ENCODE results near the gene IFT25.

The IFT25 gene

DNA sequence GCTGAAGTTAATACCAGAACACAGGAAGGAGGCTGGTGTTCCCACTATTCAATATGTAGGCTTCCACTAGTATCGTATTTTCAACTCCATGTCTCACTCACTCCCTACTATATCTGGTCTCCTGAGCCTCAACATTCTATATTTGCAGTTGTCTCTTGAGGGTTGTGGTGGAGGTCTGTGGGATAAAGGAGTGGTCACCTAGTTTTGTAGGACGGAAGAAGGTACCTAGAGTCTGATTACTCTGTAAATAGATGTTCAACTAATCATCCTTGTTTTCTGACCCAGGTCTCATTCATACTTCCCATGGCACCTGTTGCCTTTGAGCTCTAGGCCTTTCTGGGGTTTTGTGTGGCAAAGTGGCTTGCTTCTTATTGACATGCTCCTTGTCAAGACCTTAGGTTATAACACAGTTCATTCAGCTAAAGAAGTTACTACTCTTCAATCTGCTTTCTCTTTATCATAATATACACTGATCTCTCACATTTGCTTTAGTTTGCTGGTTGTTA lies 18.1 kb downstream of the IFT25 start:
- TF ChIP-seq, protein P1, sequence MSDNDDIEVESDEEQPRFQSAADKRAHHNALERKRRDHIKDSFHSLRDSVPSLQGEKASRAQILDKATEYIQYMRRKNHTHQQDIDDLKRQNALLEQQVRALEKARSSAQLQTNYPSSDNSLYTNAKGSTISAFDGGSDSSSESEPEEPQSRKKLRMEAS (IDR thresholded peaks at IDR 0.05): no peak
- TF ChIP-seq YY1 (IDR thresholded peaks at IDR 0.05; ENCODE audit: low read depth) (no peak), EGR1 (IDR thresholded peaks at IDR 0.05) (no peak), FOXM1 (IDR thresholded peaks at IDR 0.05; ENCODE audit: borderline replicate concordance, low read depth) (no peak), TCF12 (IDR thresholded peaks at IDR 0.05; ENCODE audit: low read depth) (no peak), USF1 (IDR thresholded peaks at IDR 0.05) (no peak), CREB1 (IDR thresholded peaks at IDR 0.05; ENCODE audit: low read depth) (no peak), TEAD4 (IDR thresholded peaks at IDR 0.05) (no peak), EP300 (IDR thresholded peaks at IDR 0.05; ENCODE audit: borderline replicate concordance) (no peak), CEBPB (IDR thresholded peaks at IDR 0.05) (no peak), ZBTB7A (IDR thresholded peaks at IDR 0.05; ENCODE audit: low read depth) (no peak), RAD21 (IDR thresholded peaks at IDR 0.05; ENCODE audit: low read depth) (no peak), TAF1 (IDR thresholded peaks at IDR 0.05; ENCODE audit: low read depth) (no peak)
- TF ChIP-seq, protein P2, sequence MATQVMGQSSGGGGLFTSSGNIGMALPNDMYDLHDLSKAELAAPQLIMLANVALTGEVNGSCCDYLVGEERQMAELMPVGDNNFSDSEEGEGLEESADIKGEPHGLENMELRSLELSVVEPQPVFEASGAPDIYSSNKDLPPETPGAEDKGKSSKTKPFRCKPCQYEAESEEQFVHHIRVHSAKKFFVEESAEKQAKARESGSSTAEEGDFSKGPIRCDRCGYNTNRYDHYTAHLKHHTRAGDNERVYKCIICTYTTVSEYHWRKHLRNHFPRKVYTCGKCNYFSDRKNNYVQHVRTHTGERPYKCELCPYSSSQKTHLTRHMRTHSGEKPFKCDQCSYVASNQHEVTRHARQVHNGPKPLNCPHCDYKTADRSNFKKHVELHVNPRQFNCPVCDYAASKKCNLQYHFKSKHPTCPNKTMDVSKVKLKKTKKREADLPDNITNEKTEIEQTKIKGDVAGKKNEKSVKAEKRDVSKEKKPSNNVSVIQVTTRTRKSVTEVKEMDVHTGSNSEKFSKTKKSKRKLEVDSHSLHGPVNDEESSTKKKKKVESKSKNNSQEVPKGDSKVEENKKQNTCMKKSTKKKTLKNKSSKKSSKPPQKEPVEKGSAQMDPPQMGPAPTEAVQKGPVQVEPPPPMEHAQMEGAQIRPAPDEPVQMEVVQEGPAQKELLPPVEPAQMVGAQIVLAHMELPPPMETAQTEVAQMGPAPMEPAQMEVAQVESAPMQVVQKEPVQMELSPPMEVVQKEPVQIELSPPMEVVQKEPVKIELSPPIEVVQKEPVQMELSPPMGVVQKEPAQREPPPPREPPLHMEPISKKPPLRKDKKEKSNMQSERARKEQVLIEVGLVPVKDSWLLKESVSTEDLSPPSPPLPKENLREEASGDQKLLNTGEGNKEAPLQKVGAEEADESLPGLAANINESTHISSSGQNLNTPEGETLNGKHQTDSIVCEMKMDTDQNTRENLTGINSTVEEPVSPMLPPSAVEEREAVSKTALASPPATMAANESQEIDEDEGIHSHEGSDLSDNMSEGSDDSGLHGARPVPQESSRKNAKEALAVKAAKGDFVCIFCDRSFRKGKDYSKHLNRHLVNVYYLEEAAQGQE (IDR thresholded peaks at IDR 0.05; ENCODE audit: low read depth): no peak

GRCh38 chr1:53919675-53920066 lies 25.8 kb downstream of the IFT25 start:
- TF ChIP-seq NFIC (IDR thresholded peaks at IDR 0.05): no peak
- TF ChIP-seq RAD21 (IDR thresholded peaks at IDR 0.05; ENCODE audit: low read depth): no peak
- TF ChIP-seq, protein P1 (IDR thresholded peaks at IDR 0.05): no peak
- TF ChIP-seq CEBPB (IDR thresholded peaks at IDR 0.05): no peak

- peak; percentile 82 for TF ChIP-seq USF1 (IDR thresholded peaks at IDR 0.05)
- TF ChIP-seq YY1 (IDR thresholded peaks at IDR 0.05; ENCODE audit: low read depth): no peak
These were observed 27.2 kb downstream of the IFT25 start for GRCh38 chr1:53918343-53918742.

GRCh38 chr1:53913352-53914033 lies 32.0 kb downstream of the IFT25 start:
- TF ChIP-seq EP300 (IDR thresholded peaks at IDR 0.05; ENCODE audit: borderline replicate concordance) (no peak), USF1 (IDR thresholded peaks at IDR 0.05) (no peak), NFIC (IDR thresholded peaks at IDR 0.05) (no peak), CEBPB (IDR thresholded peaks at IDR 0.05) (no peak), FOXM1 (IDR thresholded peaks at IDR 0.05; ENCODE audit: borderline replicate concordance, low read depth) (no peak), TEAD4 (IDR thresholded peaks at IDR 0.05) (no peak), RAD21 (IDR thresholded peaks at IDR 0.05; ENCODE audit: low read depth) (no peak), YY1 (IDR thresholded peaks at IDR 0.05; ENCODE audit: low read depth) (no peak), CREB1 (IDR thresholded peaks at IDR 0.05; ENCODE audit: low read depth) (no peak), TAF1 (IDR thresholded peaks at IDR 0.05; ENCODE audit: low read depth) (no peak), EGR1 (IDR thresholded peaks at IDR 0.05) (no peak)
- TF ChIP-seq, protein P1 (IDR thresholded peaks at IDR 0.05): no peak
- TF ChIP-seq, protein P2 (IDR thresholded peaks at IDR 0.05; ENCODE audit: low read depth): no peak

GRCh38 chr1:53911442-53911841 lies 34.1 kb downstream of the IFT25 start:
- TF ChIP-seq RAD21 (IDR thresholded peaks at IDR 0.05; ENCODE audit: low read depth): no peak

DNA sequence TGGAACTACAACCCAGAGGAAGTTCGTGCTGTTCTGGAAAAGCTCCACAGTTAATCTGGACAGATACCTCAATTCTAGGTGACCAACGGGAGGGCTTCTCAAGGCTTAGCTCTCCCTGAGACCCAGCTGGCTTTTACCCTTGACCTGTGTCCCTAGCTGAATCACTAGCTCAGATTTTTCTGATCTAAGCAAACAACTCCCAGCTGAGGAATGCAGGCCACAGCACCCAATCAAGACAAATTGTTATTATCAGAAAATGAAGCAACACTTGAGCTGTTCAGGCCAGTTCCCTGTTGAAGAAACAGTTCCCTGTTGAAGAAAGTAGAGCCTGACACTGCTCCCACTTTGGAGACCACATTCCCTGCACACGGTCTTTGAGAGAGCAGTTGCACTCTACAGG lies 35.6 kb downstream of the IFT25 start:
- TF ChIP-seq TEAD4 (IDR thresholded peaks at IDR 0.05) (no peak), NFIC (IDR thresholded peaks at IDR 0.05) (no peak), EP300 (IDR thresholded peaks at IDR 0.05; ENCODE audit: borderline replicate concordance) (no peak), ZBTB7A (IDR thresholded peaks at IDR 0.05; ENCODE audit: low read depth) (no peak), EGR1 (IDR thresholded peaks at IDR 0.05) (no peak), TAF1 (IDR thresholded peaks at IDR 0.05; ENCODE audit: low read depth) (no peak), FOXM1 (IDR thresholded peaks at IDR 0.05; ENCODE audit: borderline replicate concordance, low read depth) (no peak), TCF12 (IDR thresholded peaks at IDR 0.05; ENCODE audit: low read depth) (no peak), YY1 (IDR thresholded peaks at IDR 0.05; ENCODE audit: low read depth) (no peak)
- TF ChIP-seq, protein P1 (IDR thresholded peaks at IDR 0.05): no peak
- TF ChIP-seq, protein P2 (IDR thresholded peaks at IDR 0.05; ENCODE audit: low read depth): no peak
